ENCODE measurements around the gene RGS6. TPM values are rescaled to one million over a fixed set of nuclear protein-coding genes. Genes with fewer than 3 reads are reported as not detected.

RGS6 gene
- polyA plus RNA-seq, 1 donor = 6.0 TPM

DNA sequence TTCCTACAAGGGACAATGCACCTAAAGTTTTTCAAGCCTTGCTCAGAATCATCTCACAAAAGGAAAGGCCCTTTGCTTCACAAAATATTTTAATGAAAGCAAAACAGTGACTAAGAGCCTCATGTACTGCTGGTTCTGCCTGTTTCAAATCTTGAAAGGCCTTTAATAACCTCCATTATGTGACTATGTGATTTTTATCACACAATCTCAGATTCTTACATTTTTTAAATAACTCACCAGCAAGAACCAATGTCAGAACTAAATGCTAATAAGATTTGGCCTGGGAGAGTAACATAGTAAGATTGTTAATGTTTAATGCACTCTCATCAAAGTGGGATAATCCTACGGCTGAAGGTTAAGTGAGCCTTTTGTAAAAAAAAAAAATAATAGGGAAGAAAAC is 378.9 kb downstream of the RGS6 start:
- DNase-seq (ENCODE audit: low read depth) = no peak

DNA sequence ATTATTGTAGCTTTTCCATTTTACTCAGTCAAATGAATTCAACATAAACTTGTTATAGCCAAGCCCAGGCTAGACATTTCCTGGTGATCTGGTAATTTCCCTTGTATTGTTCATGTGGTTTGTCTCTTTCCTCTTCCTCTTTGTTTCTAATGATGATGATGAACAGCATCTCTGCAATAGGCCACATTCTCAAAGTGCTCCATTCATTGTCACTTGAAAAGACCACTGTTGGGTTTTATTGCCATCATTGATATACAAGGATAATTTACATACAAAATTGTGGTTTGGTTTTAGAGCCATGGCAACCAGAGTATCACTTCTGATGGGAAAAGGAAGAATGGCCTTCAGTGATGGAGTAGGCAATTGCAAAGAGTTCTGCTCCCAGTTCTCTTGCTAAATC is 379.3 kb downstream of the RGS6 start:
- no peak for DNase-seq (ENCODE audit: low read depth)

GRCh38 chr14:72314808-72315435 is 382.7 kb downstream of the RGS6 start:
- DNase-seq (ENCODE audit: low read depth) = no peak

GRCh38 chr14:72315714-72316113 is 383.5 kb downstream of the RGS6 start:
- DNase-seq (ENCODE audit: low read depth) = no peak

DNA sequence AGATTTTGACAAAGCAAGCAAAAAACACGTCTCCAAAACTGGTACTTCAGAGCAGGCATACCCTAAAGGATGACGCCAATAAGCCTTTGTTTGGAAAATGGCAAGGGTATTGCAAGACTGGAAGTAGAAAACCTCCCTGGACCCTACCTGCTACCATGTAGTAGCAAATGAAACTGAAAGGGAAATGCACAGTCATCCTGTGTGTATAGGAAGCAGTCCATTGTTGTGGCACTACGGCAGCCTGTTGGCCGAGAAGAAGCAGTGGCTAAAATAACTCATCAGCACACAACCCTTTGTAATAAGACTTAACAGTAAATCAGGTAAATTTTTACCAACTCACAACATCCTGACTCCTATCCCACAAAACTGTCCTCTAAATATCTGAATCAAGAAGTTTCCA is 386.4 kb downstream of the RGS6 start:
- no peak for DNase-seq (ENCODE audit: low read depth)

DNA sequence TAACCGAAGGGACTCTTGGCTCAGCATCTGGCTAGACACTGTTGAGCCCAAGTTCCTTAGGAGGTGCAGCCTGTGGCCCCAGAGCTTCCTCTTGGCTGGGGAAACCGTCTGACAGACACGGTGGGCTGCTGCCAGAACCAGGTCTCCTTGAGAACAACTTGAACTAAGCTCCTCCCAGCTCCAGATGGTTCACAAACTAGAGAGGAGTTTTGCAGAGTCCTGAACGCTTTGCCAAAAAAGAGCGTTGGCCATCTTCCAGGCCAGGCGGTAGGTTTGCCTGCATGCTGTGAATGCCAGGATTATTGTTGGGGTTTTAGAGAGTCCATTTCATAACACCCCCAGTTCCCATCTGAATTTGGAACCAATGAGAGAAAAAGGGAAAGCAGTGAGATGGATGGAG is 399.8 kb downstream of the RGS6 start:
- peak; percentile 8 for DNase-seq (ENCODE audit: low read depth)

GRCh38 chr14:72332871-72333270 is 400.6 kb downstream of the RGS6 start:
- DNase-seq (ENCODE audit: low read depth) = no peak

GRCh38 chr14:72333357-72333756 is 401.1 kb downstream of the RGS6 start:
- no peak for DNase-seq (ENCODE audit: low read depth)

DNA sequence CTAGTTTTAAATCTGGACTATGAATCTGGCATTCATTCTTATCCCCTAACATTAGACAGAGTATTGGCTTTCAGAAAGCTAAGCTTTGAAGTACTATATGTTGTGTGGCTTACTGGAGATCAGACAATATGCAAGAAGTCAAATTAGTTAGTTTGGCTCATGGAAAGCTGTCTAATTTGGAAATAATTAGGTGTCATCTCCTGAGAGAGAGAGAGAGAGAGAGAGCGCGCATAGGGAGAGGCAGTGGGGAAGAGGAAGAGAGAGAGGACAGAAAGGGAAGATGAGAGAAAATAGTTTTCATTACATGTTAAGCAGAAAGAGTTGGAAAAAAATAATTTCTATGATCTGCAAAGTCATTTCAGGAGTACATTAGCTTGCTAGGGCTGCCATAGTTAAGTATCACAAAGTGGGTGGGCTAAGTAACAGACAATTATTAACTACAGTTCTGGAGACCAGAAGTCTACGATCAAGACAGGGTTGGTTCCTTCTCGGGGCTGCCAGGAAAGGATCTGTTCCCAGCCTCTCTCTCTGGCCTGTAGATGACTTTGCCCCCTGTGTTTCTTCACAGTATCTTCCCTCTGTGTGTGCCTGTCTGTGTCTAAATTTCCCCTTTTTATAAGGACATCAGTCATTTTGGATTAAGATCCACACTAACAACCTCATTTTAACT is 404.2 kb downstream of the RGS6 start:
- no peak for DNase-seq (ENCODE audit: low read depth)

GRCh38 chr14:72341237-72341636 is 409.0 kb downstream of the RGS6 start:
- no peak for DNase-seq (ENCODE audit: low read depth)

- DNase-seq (ENCODE audit: low read depth) = no peak
Observed at GRCh38 chr14:72341686-72342085, 409.5 kb downstream of the RGS6 start.

DNA sequence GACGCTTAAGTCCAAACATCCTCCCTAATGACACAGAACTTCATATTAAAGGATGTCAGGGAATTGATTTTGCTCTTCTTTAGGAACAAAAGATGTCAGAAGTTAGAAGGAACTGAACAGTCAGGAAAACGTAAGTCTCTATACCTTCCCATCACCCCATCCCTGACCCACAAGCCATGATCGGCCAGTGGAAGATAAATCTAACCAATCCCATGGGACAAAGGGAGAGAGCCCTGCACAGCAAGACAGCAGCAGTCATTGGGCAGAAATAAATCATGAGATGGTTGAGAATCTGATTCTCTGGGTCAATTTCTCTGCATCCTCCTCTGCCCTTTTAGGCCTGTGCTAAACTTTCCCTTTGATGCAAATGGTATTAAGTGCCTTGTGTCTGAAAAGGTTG is 414.9 kb downstream of the RGS6 start:
- no peak for DNase-seq (ENCODE audit: low read depth)

DNA sequence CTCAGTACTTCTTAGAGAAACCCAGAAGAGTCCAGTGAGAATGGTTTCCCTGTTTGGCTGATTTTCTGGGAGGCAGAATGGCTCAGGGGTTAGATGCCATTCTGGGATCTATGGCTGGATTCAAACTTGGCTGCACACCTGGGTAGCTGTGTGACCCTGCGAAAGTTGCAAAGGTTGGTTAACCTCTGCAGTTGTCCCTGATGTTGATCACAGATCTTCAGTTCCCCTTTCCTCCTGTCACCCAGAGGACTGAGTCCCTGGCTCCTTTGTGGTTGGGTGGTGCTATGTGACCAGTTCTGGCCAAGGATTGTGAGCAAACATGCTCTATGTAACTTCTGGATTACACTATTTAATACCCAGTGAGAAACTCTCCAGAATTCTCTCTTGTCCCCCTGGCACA is 418.0 kb downstream of the RGS6 start:
- no peak for DNase-seq (ENCODE audit: low read depth)

GRCh38 chr14:72352012-72352411 is 419.8 kb downstream of the RGS6 start:
- no peak for DNase-seq (ENCODE audit: low read depth)

DNA sequence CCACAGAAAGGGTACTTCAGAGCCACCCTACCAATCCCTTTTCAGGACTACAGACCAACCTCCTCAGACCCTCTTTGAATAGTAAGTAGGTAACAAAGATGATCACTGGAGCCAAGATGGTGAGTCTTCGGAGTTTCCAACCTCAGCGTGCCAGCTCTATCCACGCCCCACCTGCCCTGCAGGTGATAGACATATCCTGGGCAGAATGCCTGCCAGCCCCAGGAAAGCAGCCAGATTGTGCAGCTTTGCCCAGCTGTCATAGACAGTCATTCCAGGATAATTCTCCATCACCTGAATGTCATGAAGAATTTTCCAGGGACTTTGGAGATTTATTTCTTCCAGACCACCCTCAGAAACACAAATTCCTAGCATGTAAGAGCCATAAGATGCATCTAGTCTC is 434.4 kb downstream of the RGS6 start:
- no peak for DNase-seq (ENCODE audit: low read depth)

- DNase-seq (ENCODE audit: low read depth) = no peak
Observed at GRCh38 chr14:72369106-72369505, 436.9 kb downstream of the RGS6 start.

DNA sequence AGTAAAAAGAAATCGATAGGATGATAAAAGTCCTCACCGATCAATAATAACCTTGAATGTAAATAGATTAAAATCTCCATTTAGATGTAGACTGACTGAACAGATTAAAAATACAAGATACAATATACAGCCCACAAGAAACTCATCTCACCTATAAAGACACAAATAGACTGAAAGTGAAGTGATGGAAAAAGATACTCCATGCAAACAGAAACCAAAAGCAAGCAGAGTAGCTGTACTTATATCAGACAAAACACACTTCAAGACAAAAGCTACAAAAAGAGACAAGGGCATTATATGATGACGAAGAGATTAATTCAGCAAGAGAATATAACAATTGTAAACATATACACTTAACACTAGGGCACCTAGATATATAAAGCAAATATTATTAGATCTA is 444.8 kb downstream of the RGS6 start:
- DNase-seq (ENCODE audit: low read depth) = no peak

DNA sequence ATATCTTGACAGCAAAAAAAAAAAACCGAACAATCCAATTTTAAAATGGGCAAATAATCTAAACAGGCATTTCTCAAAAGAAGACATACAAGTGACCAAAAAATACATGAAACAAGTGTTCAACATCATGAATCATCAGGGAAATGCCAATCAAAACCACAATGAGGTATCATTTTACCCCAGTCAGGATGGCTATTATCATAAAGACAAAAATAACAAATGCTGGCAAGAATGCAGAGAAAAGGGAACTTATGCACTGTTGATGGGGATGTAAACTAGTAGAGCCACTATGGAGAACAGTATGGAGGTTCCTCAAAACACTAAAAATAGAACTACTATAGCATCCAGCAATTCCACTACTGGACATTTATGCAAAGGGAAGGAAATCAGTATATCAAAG is 448.2 kb downstream of the RGS6 start:
- no peak for DNase-seq (ENCODE audit: low read depth)

GRCh38 chr14:72383865-72384264 is 451.6 kb downstream of the RGS6 start:
- DNase-seq (ENCODE audit: low read depth) = no peak

DNA sequence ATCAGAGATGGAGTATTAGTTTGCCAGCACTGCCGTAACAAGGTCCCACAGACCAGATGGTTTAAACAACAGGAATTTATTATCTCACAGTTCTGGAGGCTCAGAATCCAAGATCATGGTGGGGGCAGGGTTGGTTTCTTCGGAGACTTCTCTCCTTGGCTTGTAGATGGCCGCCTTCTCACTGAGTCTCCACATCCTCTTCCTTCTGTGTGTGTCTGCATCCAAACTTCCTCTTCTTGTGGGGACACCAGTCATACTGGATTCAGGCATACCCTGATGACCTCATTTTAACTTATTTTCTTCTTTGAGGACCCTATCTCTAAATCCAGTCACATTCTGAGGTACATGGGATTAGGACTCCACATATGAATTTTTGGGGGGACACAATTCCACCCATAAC is 455.5 kb downstream of the RGS6 start:
- no peak for DNase-seq (ENCODE audit: low read depth)

- DNase-seq (ENCODE audit: low read depth) = no peak
Observed at GRCh38 chr14:72389200-72389599, 457.0 kb downstream of the RGS6 start.

GRCh38 chr14:72401101-72401625 is 468.9 kb downstream of the RGS6 start:
- DNase-seq (ENCODE audit: low read depth) = no peak

DNA sequence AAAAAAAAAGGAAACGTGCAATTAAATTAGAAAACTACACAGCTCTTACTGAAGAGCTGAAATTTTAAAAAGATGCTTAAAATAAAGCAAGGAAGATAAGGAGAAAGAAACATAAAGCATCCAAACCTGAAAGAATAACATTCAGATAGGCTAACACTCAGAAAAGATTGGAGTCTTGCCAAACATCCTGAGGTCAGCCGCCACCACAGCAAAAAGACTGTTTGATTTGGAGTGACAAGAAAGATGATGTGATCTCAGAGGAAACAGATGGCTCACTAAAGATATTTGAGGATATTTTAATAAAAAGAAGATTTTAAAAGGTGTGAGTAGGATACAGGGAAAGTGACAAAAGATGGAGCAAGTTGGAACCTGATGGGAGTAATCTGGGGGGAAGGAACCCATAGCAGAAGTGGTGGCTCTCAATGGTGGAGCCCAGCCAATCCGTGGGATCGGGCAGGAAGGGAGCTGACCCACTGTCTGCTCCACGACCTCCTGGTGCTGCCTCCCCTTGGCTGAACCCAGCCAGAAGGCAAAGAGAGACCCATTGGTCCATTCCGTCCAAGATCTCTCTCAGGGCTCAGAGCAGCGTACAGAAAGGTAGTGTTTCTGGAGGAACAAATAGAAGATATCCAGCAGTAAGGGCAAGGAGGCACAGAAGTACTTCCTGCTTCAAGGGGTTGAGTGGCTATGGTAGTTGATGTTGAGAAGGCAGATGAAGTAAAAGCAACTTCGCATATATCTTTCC is 469.6 kb downstream of the RGS6 start:
- no peak for DNase-seq (ENCODE audit: low read depth)

Data from forelimb muscle (tissue), 1 donor.